ENCODE data around the gene RGS2.

Gene RGS2

DNA sequence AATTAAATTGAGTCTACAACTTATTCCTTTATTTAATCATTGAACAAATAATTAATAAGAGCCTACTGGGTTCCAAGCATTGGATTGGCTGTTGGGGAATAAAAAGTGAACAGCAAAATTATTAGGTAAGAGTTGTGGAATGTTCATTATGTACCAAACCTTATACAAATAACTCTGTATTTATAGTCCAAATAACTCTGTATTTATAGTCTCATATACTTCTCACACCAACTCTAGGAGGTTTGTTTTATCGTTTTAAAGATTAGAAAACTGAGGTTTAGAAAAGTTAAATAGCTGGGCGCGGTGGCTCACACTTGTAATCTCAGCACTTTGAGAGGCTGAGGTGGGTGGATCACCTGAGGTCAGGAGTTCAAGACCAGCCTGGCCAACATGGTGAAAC, 40.6 kb downstream of the RGS2 start (continued):
- TF ChIP-seq, protein P1, sequence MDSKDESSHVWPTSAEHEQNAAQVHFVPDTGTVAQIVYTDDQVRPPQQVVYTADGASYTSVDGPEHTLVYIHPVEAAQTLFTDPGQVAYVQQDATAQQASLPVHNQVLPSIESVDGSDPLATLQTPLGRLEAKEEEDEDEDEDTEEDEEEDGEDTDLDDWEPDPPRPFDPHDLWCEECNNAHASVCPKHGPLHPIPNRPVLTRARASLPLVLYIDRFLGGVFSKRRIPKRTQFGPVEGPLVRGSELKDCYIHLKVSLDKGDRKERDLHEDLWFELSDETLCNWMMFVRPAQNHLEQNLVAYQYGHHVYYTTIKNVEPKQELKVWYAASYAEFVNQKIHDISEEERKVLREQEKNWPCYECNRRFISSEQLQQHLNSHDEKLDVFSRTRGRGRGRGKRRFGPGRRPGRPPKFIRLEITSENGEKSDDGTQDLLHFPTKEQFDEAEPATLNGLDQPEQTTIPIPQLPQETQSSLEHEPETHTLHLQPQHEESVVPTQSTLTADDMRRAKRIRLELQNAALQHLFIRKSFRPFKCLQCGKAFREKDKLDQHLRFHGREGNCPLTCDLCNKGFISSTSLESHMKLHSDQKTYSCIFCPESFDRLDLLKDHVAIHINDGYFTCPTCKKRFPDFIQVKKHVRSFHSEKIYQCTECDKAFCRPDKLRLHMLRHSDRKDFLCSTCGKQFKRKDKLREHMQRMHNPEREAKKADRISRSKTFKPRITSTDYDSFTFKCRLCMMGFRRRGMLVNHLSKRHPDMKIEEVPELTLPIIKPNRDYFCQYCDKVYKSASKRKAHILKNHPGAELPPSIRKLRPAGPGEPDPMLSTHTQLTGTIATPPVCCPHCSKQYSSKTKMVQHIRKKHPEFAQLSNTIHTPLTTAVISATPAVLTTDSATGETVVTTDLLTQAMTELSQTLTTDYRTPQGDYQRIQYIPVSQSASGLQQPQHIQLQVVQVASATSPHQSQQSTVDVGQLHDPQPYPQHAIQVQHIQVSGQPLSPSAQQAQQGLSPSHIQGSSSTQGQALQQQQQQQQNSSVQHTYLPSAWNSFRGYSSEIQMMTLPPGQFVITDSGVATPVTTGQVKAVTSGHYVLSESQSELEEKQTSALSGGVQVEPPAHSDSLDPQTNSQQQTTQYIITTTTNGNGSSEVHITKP (tag by site-specific recombination; IDR thresholded peaks at IDR 0.05) = no peak

DNA sequence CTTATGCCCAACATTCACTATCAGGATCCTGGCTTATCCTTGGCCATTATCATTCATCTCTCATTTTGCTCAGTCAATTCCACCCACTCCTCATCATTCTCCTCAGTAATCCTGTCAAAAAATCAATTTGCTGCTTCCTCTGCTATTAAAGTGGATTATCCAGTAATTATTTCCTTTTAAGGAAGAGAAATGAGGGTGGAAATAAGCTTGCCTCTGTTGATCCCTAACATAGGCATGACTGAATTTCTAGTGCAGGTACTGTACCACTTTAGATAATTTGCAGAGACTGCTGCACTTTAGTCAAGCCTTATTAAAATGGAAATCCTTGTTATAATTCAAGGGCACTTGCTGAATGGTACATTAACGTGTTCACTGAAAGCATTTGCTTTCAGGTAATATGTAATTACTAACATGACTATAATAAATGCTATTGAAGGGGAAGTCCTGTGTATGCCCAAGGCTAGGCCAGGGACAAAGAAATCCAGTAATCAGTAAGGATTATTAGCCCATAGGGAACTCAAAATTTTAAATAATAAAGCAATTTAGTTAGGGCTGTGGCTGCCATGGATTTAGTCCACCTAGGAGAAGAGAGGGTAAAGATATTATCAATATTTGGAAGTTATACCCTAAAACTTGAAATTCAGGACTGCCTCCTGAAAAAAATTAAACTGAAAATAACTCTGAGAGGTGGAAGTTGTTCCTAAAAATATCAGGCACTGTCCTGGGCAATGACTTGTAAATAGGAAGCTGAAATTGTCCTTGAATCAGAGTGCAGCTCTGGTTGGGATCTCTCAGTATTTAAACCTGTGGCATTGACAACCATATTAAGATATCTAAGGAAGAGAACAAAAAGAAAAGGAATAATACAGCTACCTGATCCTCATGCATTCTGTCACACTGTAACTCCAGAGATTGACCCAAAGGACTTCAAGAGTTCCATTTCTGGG, 43.4 kb downstream of the RGS2 start:
- no peak for TF ChIP-seq ZNF433 (tag by site-specific recombination; IDR thresholded peaks at IDR 0.05; ENCODE audit: low read depth)
- no peak for TF ChIP-seq ZNF416 (tag by site-specific recombination; IDR thresholded peaks at IDR 0.05)
- no peak for TF ChIP-seq ZNF341 (tag by site-specific recombination; IDR thresholded peaks at IDR 0.05; ENCODE audit: low read depth)
- no peak for TF ChIP-seq ZNF16 (tag by site-specific recombination; IDR thresholded peaks at IDR 0.05; ENCODE audit: low read depth)
- TF ChIP-seq ZBTB7A (tag by site-specific recombination; IDR thresholded peaks at IDR 0.05; ENCODE audit: low read depth) = no peak
- no peak for TF ChIP-seq ZNF114 (tag by site-specific recombination; IDR thresholded peaks at IDR 0.05)
- no peak for TF ChIP-seq ZBTB8A (tag by site-specific recombination; IDR thresholded peaks at IDR 0.05)
- TF ChIP-seq, protein P2, sequence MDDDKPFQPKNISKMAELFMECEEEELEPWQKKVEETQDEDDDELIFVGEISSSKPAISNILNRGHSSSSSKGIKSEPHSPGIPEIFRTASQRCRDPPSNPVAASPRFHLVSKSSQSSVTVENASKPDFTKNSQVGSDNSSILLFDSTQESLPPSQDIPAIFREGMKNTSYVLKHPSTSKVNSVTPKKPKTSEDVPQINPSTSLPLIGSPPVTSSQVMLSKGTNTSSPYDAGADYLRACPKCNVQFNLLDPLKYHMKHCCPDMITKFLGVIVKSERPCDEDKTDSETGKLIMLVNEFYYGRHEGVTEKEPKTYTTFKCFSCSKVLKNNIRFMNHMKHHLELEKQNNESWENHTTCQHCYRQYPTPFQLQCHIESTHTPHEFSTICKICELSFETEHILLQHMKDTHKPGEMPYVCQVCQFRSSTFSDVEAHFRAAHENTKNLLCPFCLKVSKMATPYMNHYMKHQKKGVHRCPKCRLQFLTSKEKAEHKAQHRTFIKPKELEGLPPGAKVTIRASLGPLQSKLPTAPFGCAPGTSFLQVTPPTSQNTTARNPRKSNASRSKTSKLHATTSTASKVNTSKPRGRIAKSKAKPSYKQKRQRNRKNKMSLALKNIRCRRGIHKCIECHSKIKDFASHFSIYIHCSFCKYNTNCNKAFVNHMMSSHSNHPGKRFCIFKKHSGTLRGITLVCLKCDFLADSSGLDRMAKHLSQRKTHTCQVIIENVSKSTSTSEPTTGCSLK (tag by site-specific recombination; IDR thresholded peaks at IDR 0.05) = no peak
- TF ChIP-seq ZNF623 (tag by site-specific recombination; IDR thresholded peaks at IDR 0.05) = no peak
- no peak for TF ChIP-seq PRDM1 (tag by site-specific recombination; IDR thresholded peaks at IDR 0.05)
- TF ChIP-seq TCF7L2 (IDR thresholded peaks at IDR 0.05; ENCODE audit: borderline replicate concordance, low read depth, low read length) = no peak
- TF ChIP-seq KLF7 (tag by site-specific recombination; IDR thresholded peaks at IDR 0.05; ENCODE audit: borderline replicate concordance) = no peak
- TF ChIP-seq ZNF266 (tag by site-specific recombination; IDR thresholded peaks at IDR 0.05; ENCODE audit: low read depth) = no peak

DNA sequence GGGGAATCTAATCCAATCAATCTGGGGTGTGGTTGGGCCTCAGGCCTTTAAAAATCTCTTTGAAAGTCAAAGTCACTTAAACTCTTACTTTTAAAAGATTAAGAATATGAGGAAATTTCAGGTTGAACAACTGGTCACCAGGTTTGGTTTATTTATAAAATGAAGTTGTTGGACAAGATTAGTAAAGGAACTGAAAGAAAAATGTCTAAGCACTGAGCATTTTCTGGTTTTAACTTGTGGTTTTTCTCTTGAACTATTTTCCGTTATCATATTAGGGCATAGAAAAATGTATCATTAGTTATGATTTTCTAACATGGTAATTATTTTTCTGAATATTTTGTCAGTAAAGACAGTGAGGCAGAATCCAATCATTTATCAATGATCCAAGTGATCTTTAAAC, 49.6 kb downstream of the RGS2 start:
- Histone ChIP-seq H3K4me3 (ENCODE audit: low read depth, low read length) (no peak overlapping the region), H3K36me3 (ENCODE audit: control insufficient read depth in 2 of 2, insufficient read depth in 1 of 2, low read length in 2 of 2) (no peaks in the 10 kb centered on the region), H3K4me1 (ENCODE audit: control insufficient read depth, insufficient read depth, low read length) (no peaks in the 10 kb centered on the region), H3K27ac (ENCODE audit: extremely low read depth, low read depth, low read length) (no peak overlapping the region), H3K9me3 (ENCODE audit: control insufficient read depth, insufficient read depth, low read depth, low read length) (no peaks in the 10 kb centered on the region)
- ChIA-PET POLR2A (no interaction called here), CTCF (no interaction called here)
- no peak for TF ChIP-seq YY2 (tag by site-specific recombination; IDR thresholded peaks at IDR 0.05)
- TF ChIP-seq, protein P3, sequence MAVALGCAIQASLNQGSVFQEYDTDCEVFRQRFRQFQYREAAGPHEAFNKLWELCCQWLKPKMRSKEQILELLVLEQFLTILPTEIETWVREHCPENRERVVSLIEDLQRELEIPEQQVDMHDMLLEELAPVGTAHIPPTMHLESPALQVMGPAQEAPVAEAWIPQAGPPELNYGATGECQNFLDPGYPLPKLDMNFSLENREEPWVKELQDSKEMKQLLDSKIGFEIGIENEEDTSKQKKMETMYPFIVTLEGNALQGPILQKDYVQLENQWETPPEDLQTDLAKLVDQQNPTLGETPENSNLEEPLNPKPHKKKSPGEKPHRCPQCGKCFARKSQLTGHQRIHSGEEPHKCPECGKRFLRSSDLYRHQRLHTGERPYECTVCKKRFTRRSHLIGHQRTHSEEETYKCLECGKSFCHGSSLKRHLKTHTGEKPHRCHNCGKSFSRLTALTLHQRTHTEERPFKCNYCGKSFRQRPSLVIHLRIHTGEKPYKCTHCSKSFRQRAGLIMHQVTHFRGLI (tag by site-specific recombination; IDR thresholded peaks at IDR 0.05) = no peak
- TF ChIP-seq, protein P4, sequence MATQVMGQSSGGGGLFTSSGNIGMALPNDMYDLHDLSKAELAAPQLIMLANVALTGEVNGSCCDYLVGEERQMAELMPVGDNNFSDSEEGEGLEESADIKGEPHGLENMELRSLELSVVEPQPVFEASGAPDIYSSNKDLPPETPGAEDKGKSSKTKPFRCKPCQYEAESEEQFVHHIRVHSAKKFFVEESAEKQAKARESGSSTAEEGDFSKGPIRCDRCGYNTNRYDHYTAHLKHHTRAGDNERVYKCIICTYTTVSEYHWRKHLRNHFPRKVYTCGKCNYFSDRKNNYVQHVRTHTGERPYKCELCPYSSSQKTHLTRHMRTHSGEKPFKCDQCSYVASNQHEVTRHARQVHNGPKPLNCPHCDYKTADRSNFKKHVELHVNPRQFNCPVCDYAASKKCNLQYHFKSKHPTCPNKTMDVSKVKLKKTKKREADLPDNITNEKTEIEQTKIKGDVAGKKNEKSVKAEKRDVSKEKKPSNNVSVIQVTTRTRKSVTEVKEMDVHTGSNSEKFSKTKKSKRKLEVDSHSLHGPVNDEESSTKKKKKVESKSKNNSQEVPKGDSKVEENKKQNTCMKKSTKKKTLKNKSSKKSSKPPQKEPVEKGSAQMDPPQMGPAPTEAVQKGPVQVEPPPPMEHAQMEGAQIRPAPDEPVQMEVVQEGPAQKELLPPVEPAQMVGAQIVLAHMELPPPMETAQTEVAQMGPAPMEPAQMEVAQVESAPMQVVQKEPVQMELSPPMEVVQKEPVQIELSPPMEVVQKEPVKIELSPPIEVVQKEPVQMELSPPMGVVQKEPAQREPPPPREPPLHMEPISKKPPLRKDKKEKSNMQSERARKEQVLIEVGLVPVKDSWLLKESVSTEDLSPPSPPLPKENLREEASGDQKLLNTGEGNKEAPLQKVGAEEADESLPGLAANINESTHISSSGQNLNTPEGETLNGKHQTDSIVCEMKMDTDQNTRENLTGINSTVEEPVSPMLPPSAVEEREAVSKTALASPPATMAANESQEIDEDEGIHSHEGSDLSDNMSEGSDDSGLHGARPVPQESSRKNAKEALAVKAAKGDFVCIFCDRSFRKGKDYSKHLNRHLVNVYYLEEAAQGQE (tag by site-specific recombination; IDR thresholded peaks at IDR 0.05) = no peak
- TF ChIP-seq, protein P5, sequence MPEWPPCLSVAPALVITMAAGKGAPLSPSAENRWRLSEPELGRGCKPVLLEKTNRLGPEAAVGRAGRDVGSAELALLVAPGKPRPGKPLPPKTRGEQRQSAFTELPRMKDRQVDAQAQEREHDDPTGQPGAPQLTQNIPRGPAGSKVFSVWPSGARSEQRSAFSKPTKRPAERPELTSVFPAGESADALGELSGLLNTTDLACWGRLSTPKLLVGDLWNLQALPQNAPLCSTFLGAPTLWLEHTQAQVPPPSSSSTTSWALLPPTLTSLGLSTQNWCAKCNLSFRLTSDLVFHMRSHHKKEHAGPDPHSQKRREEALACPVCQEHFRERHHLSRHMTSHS (tag by site-specific recombination; IDR thresholded peaks at IDR 0.05) = no peak
- TF ChIP-seq ZNF76 (tag by site-specific recombination; IDR thresholded peaks at IDR 0.05; ENCODE audit: borderline replicate concordance, low read depth) = no peak

More for the DNA sequence above, 43.4 kb downstream of the RGS2 start:
- CTCF ChIA-PET = no interaction called here
- POLR2A ChIA-PET = no interaction called here
- Histone ChIP-seq H3K9me3 (ENCODE audit: control insufficient read depth, insufficient read depth, low read depth, low read length) (no peaks in the 10 kb centered on the region), H3K4me3 (ENCODE audit: low read depth, low read length) (no peak overlapping the region), H3K27ac (ENCODE audit: extremely low read depth, low read depth, low read length) (no peak overlapping the region), H3K36me3 (ENCODE audit: control insufficient read depth in 2 of 2, insufficient read depth in 1 of 2, low read length in 2 of 2) (no peaks in the 10 kb centered on the region), H3K4me1 (ENCODE audit: control insufficient read depth, insufficient read depth, low read length) (no peaks in the 10 kb centered on the region)

All from HEK293 (cell line).